Endothelial cell of umbilical vein (primary cell): Measurements from ENCODE around the gene RPL36A. TPM values are rescaled to one million over a fixed set of nuclear protein-coding genes. Genes with fewer than 3 reads are reported as not detected.

Experiments
- BruUV-seq: library from RNA; stranded (reverse); fragments of 400-500 nt; replicated peaks from 2 replicates; lab custom pipeline; 2021; lab: Mats Ljungman, UMichigan
- CTCF ChIA-PET: fragments of 300-600, 350-600 bp; sonication (Branson Sonifier 250); formaldehyde crosslinking; loops from one replicate; lab custom pipeline; 2021; ENCODE audit warnings: antibody characterized with exemption, inconsistent platforms; lab: Charles Lee
- POLR2A ChIA-PET: fragments of 300-600, 350-600 bp; sonication (Branson Sonifier 250); formaldehyde crosslinking; loops from one replicate; lab custom pipeline; 2021; ENCODE audit warnings: antibody characterized with exemption, inconsistent platforms; lab: Charles Lee
- DNase-seq: peaks from one replicate; pipeline ENCODE4 v3.0.0-alpha.2; 2011; ENCODE audit warnings: low read depth, low spot score
- FAIRE-seq: peaks from 2 replicates; lab custom pipeline; 2011; peaks lifted over from hg19 to GRCh38; lab: Jason Lieb, UNC
- H2AFZ ChIP-seq: 2 replicates; pipeline ENCODE4 v1.6.0; 2012; ENCODE audit warnings: low read depth, low read length, control low read depth, inconsistent platforms
- H3K27ac ChIP-seq: 2 replicates; pipeline ENCODE4 v1.5.1; 2011; ENCODE audit warnings: low read depth, mild to moderate bottlenecking, control low read depth, low read length, moderate library complexity; ENCODE audit not compliant: insufficient read depth
- H3K27me3 ChIP-seq, 2 experiments: 2 replicates each; pipeline versions ENCODE4 v1.6.0 to v1.6.1; 2011; ENCODE audit warnings: low read length in 2 of 2, mixed read lengths in 1 of 2; ENCODE audit not compliant: control insufficient read depth in 2 of 2, insufficient read depth in 2 of 2
- H3K36me3 ChIP-seq, 2 experiments: 2 replicates in 1 of 2; 3 replicates in 1 of 2; pipeline ENCODE4 v1.5.1; 2011; ENCODE audit warnings: low read length in 2 of 2, mild to moderate bottlenecking in 1 of 2, moderate library complexity in 1 of 2; ENCODE audit not compliant: control insufficient read depth in 2 of 2, insufficient read depth in 2 of 2; ENCODE audit errors: extremely low read depth in 1 of 2
- H3K4me1 ChIP-seq: 3 replicates; pipeline ENCODE4 v1.5.1; 2011; ENCODE audit warnings: mild to moderate bottlenecking, low read length; ENCODE audit not compliant: control insufficient read depth, insufficient read depth; ENCODE audit errors: extremely low read depth
- H3K4me2 ChIP-seq: 2 replicates; pipeline ENCODE4 v1.6.1; 2011; ENCODE audit warnings: low read length, control low read depth, mixed read lengths; ENCODE audit not compliant: insufficient read depth
- H3K4me3 ChIP-seq, 3 experiments: fragments of 200-600 bp in 1 of 3; sonication (generic), shearing (Covaris generic) in 1 of 3; replicated peaks in 1 of 3; 2 replicates each; pipeline ENCODE4 v1.5.1; 2011 to 2016; ENCODE audit warnings: control low read depth in 3 of 3, low read length in 3 of 3, mild to moderate bottlenecking in 2 of 3, inconsistent platforms in 1 of 3, low read depth in 1 of 3, moderate library complexity in 1 of 3; ENCODE audit not compliant: insufficient read depth in 1 of 3
- H3K79me2 ChIP-seq: 2 replicates; pipeline ENCODE4 v1.6.0; 2012; ENCODE audit warnings: low read length, inconsistent platforms; ENCODE audit not compliant: control insufficient read depth, insufficient read depth
- H3K9ac ChIP-seq: replicated peaks from 2 replicates; pipeline ENCODE3; 2011; ENCODE audit warnings: low read length, control low read depth; ENCODE audit not compliant: insufficient read depth; ENCODE audit errors: extremely low read depth
- H3K9me1 ChIP-seq: replicated peaks from 3 replicates; pipeline ENCODE4 v1.6.0; 2011; ENCODE audit warnings: mild to moderate bottlenecking, low read length; ENCODE audit not compliant: control insufficient read depth, insufficient read depth; ENCODE audit errors: extremely low read depth
- H3K9me3 ChIP-seq: replicated peaks from 2 replicates; pipeline ENCODE4 v1.5.1; 2012; ENCODE audit warnings: low read length, inconsistent platforms; ENCODE audit not compliant: control insufficient read depth, insufficient read depth
- H4K20me1 ChIP-seq: replicated peaks from 2 replicates; pipeline ENCODE3; 2011; ENCODE audit warnings: mild to moderate bottlenecking, low read length; ENCODE audit not compliant: control insufficient read depth, insufficient read depth; ENCODE audit errors: extremely low read depth
- CTCF ChIP-seq, 2 donors: IDR thresholded peaks; 1 replicate in 1 of 2; 2 replicates in 1 of 2; pipeline ENCODE4 v1.5.1; 2011; ENCODE audit warnings: low read length in 2 of 2, mild to moderate bottlenecking in 2 of 2, moderate library complexity in 2 of 2, control low read depth in 1 of 2, inconsistent platforms in 1 of 2, low read depth in 1 of 2; ENCODE audit not compliant: insufficient read depth in 1 of 2; ENCODE audit errors: extremely low read depth in 1 of 2
- EZH2 ChIP-seq: IDR thresholded peaks from 2 replicates; pipeline ENCODE4 v1.6.1; 2012; ENCODE audit warnings: borderline replicate concordance, low read depth, mild to moderate bottlenecking, moderate library complexity, low read length, inconsistent platforms; ENCODE audit not compliant: severe bottlenecking
- FOS ChIP-seq: IDR thresholded peaks from 2 replicates; pipeline ENCODE4 v1.6.1; 2011; ENCODE audit warnings: mild to moderate bottlenecking, low read length, moderate library complexity, borderline replicate concordance; ENCODE audit not compliant: insufficient read depth
- JUN ChIP-seq: IDR thresholded peaks from 2 replicates; pipeline ENCODE4 v1.6.1; 2011; ENCODE audit warnings: borderline replicate concordance, low read depth; ENCODE audit not compliant: insufficient read length, insufficient read depth
- MAX ChIP-seq: IDR thresholded peaks from 2 replicates; pipeline ENCODE4 v1.6.1; 2011; ENCODE audit not compliant: insufficient read depth, insufficient read length
- POLR2A ChIP-seq: IDR thresholded peaks from 2 replicates; pipeline ENCODE4 v1.6.1; 2012; ENCODE audit warnings: low read depth, mild to moderate bottlenecking, control low read depth, low read length
- POLR2AphosphoS5 ChIP-seq: IDR thresholded peaks from 2 replicates; pipeline ENCODE4 v1.6.1; 2012; ENCODE audit warnings: low read depth, mild to moderate bottlenecking, control low read depth, low read length, moderate library complexity; ENCODE audit not compliant: insufficient read depth
- dilution Hi-C: fragments of 300-500 bp; cut with MboI; formaldehyde crosslinking; loops from one replicate; pipeline ENCODE4 v1.15.0; 2019; ENCODE audit warnings: low sequenced_read_pairs; ENCODE audit not compliant: extremely low pct_ligation_motif_present
- intact Hi-C: fragments of 100-400 bp; cut with micrococcal nuclease; formaldehyde crosslinking; loops from one replicate; pipeline ENCODE4 v1.10.0; 2022
- polyA plus RNA-seq, 4 experiments: library from polyadenylated mRNA; depleted of rRNA in 3 of 4; stranded (reverse) in 3 of 4; unstranded in 1 of 4; fragments of >200 nt; gene quantifications; 2 replicates each; pipeline versions ENCODE4 v1.2.1 to v1.2.3, GENCODE V29; 2011 to 2012; ENCODE audit warnings: missing spikeins in 1 of 4
- total RNA-seq: library from RNA; stranded (reverse); gene quantifications from 2 replicates; pipeline ENCODE4 v1.2.3, GENCODE V29; 2021

RPL36A gene
- total and polyA plus RNA-seq, 2 donors (not counting 3 experiments of a cell fraction or from before 2014, with no cell fraction given): 284 to 1,196 TPM

GRCh38 chrX:101427954-101428353 is 37.1 kb downstream of the RPL36A start:
- intact Hi-C loops (no loop called here), dilution Hi-C loops (no loop called here)
- FAIRE-seq (no peak), DNase-seq (no peak)
- Histone ChIP-seq H3K27me3 (no peaks in the 10 kb centered on the region), H3K36me3 (peaks cover 1 to 2% of the 10 kb centered on the region in 2 experiments), H2AFZ (no peak overlapping the region), H4K20me1 (no peaks in the 10 kb centered on the region), H3K27ac (no peak overlapping the region), H3K79me2 (no peaks in the 10 kb centered on the region), H3K4me3 (no peak overlapping the region), H3K4me2 (no peak overlapping the region), H3K9me3 (no peaks in the 10 kb centered on the region), H3K9ac (no peak overlapping the region), H3K9me1 (no peaks in the 10 kb centered on the region), H3K4me1 (no peaks in the 10 kb centered on the region)
- CTCF ChIA-PET: interaction anchor here (1.9 kb wide), 1 partner anchor 9 kb away, joined by 5 read pairs; no protein-coding TSS in a partner anchor
- POLR2A ChIA-PET: no interaction called here
- TF ChIP-seq CTCF (IDR thresholded peaks at IDR 0.05; ENCODE audit: extremely low read depth in 1 of 2, insufficient read depth in 1 of 2, low read depth in 1 of 2, low read length in 2 of 2) (no peak), MAX (no peak), POLR2AphosphoS5 (no peak), POLR2A (no peak)
- BruUV-seq: no TSS peak

- peak; percentile 50 for TF ChIP-seq FOS
- TF ChIP-seq JUN: no peak
- TF ChIP-seq EZH2: no peak
- intact Hi-C loops: no loop called here
- DNase-seq: no peak
- H3K4me1 ChIP-seq: no peaks in the 10 kb centered on the region
- H3K79me2 ChIP-seq: no peaks in the 10 kb centered on the region
- H3K9me3 ChIP-seq: no peaks in the 10 kb centered on the region
- H3K27ac ChIP-seq: no peak overlapping the region
- FAIRE-seq: peak; percentile 76
- no peak overlapping the region for H3K4me3 ChIP-seq
- ChIA-PET POLR2A (no interaction called here), CTCF (no interaction called here)
- no peak overlapping the region for H3K9ac ChIP-seq
- dilution Hi-C loops: no loop called here
- BruUV-seq: no TSS peak
- H3K4me2 ChIP-seq: no peak overlapping the region
- H3K9me1 ChIP-seq: no peaks in the 10 kb centered on the region
- H3K27me3 ChIP-seq: no peaks in the 10 kb centered on the region
- no peaks in the 10 kb centered on the region for H4K20me1 ChIP-seq
- no peak overlapping the region for H2AFZ ChIP-seq
- H3K36me3 ChIP-seq: peaks cover 0 to 2% of the 10 kb centered on the region in 2 experiments
These were observed 39.1 kb downstream of the RPL36A start for GRCh38 chrX:101429934-101430333.
